ENCODE results near the gene EYA3. TPM values are rescaled to one million over a fixed set of nuclear protein-coding genes. Genes with fewer than 3 reads are reported as not detected.

EYA3 gene
- total and polyA plus RNA-seq, 2 of the 8 experiments (the other 6 are each of a cell fraction or from before 2014, with no cell fraction given): 15.0 to 33.9 TPM

GRCh38 chr1:28126783-28127490, 38.5 kb upstream of the EYA3 start (continued):
- TF ChIP-seq CHD7 (IDR thresholded peaks at IDR 0.05; ENCODE audit: insufficient replicate concordance, low read length) (no peak), SRF (IDR thresholded peaks at IDR 0.05; ENCODE audit: low read depth, low read length) (no peak), CBX5 (IDR thresholded peaks at IDR 0.05; ENCODE audit: low read depth, low read length) (no peak), NRF1 (IDR thresholded peaks at IDR 0.05; ENCODE audit: low read depth, low read length) (no peak), EGR1 (IDR thresholded peaks at IDR 0.05; ENCODE audit: borderline replicate concordance, low read depth, low read length) (no peak), TCF12 (IDR thresholded peaks at IDR 0.05; ENCODE audit: low read depth, low read length) (no peak), RNF2 (IDR thresholded peaks at IDR 0.05; ENCODE audit: borderline replicate concordance, low read depth, low read length, missing control alignments, poor library complexity, severe bottlenecking) (no peak)

Measured in H1 (cell line).